ENCODE results near the gene DHRSX. TPM values are rescaled to one million over a fixed set of nuclear protein-coding genes. Genes with fewer than 3 reads are reported as not detected.

Gene DHRSX
- total and polyA plus RNA-seq, 2 of the 13 experiments (the other 11 are each of a cell fraction or from before 2014, with no cell fraction given), result 15.5 to 24.3 TPM

GRCh38 chrX:2500803-2501558 lies at the start of gene DHRSX, which contains the start of gene ZBED1 (continued):
- TF ChIP-seq ZNF687 (CRISPR knock-in tag; IDR thresholded peaks at IDR 0.05) (0 out of 2 replicates have a peak, but pooled peaks have one; percentile 36), ZBTB39 (CRISPR knock-in tag; IDR thresholded peaks at IDR 0.05) (no peak), MAZ (IDR thresholded peaks at IDR 0.05; ENCODE audit: borderline replicate concordance, low read depth, low read length) (no peak), MAZ (CRISPR knock-in tag; IDR thresholded peaks at IDR 0.05; ENCODE audit: low read depth) (peak; percentile 59; the same call in 1 of the 2 replicates), ZNF281 (CRISPR knock-in tag; IDR thresholded peaks at IDR 0.05; ENCODE audit: borderline replicate concordance) (no peak), RBFOX2 (IDR thresholded peaks at IDR 0.05; ENCODE audit: low read depth, low read length) (peak; percentile 61), KLF12 (CRISPR knock-in tag; IDR thresholded peaks at IDR 0.05; ENCODE audit: borderline replicate concordance) (0 out of 2 replicates have a peak, but pooled peaks have one; percentile 16), POLR2A (IDR thresholded peaks at IDR 0.05; ENCODE audit: insufficient read depth in 1 of 2, low read depth in 2 of 2, low read length in 2 of 2) (peak in 1 of 2 experiments; percentile 34; a peak in 1 of 4 replicates), FOXP1 (IDR thresholded peaks at IDR 0.05) (no peak), FOXP1 (CRISPR knock-in tag; IDR thresholded peaks at IDR 0.05) (no peak), AFF4 (CRISPR knock-in tag; IDR thresholded peaks at IDR 0.05) (no peak), YEATS4 (CRISPR knock-in tag; IDR thresholded peaks at IDR 0.05; ENCODE audit: borderline replicate concordance) (peak; percentile 69; the same call in 1 of the 2 replicates), ZNF160 (CRISPR knock-in tag; IDR thresholded peaks at IDR 0.05) (0 out of 2 replicates have a peak, but pooled peaks have one; percentile 28), ZFY (CRISPR knock-in tag; IDR thresholded peaks at IDR 0.05) (peak; percentile 51), ZNF740 (CRISPR knock-in tag; IDR thresholded peaks at IDR 0.05) (peak; percentile 10; the same call in 1 of the 2 replicates)

Data from HepG2 (cell line).